Hematopoietic multipotent progenitor cell (in vitro differentiated cells): ENCODE measurements around the gene GFI1. TPM values are rescaled to one million over a fixed set of nuclear protein-coding genes. Genes with fewer than 3 reads are reported as not detected.

Source experiments
- DNase-seq, 3 donors: peaks; one replicate each; pipeline ENCODE4 v3.0.0-alpha.2; 2011 to 2015; ENCODE audit warnings: low read depth in 2 of 3, low spot score in 2 of 3
- total RNA-seq: library from RNA; depleted of rRNA; stranded (reverse); fragments of >200 nt; gene quantifications from one replicate; pipeline ENCODE4 v1.2.3, GENCODE V29; 2012

The GFI1 gene
- total RNA-seq, 1 donor, result 15.9 TPM

- no peak for DNase-seq
These were observed 2.1 kb upstream of the GFI1 start for GRCh38 chr1:92488832-92489231.

- no peak for DNase-seq
These were observed 1.7 kb upstream of the GFI1 start for GRCh38 chr1:92488416-92488815.

DNA sequence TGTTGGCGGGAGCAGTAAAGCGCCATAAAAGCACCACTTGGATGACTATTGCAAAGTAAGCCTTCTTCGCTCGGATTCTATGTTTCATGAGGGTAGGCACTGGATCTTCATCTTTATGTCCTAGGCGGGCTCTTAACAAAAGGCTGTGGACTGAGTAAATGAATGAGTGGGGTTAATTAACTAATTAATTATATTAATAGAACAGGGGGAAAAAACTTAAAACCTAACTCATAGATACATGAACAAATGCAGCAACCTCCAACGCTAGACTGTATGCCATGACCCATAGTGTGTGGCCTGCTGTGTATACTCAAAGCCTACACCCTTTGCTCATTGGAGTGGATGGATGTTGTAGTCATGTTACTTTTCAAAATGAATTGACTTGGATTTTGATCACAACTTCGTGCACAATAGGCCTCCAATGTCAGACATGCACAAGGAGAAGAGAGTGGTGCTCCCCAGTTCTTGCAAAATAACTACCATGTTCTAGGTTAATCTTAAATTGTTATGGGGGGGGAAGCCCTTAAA lies 417 bp upstream of the GFI1 start:
- no peak for DNase-seq

DNA sequence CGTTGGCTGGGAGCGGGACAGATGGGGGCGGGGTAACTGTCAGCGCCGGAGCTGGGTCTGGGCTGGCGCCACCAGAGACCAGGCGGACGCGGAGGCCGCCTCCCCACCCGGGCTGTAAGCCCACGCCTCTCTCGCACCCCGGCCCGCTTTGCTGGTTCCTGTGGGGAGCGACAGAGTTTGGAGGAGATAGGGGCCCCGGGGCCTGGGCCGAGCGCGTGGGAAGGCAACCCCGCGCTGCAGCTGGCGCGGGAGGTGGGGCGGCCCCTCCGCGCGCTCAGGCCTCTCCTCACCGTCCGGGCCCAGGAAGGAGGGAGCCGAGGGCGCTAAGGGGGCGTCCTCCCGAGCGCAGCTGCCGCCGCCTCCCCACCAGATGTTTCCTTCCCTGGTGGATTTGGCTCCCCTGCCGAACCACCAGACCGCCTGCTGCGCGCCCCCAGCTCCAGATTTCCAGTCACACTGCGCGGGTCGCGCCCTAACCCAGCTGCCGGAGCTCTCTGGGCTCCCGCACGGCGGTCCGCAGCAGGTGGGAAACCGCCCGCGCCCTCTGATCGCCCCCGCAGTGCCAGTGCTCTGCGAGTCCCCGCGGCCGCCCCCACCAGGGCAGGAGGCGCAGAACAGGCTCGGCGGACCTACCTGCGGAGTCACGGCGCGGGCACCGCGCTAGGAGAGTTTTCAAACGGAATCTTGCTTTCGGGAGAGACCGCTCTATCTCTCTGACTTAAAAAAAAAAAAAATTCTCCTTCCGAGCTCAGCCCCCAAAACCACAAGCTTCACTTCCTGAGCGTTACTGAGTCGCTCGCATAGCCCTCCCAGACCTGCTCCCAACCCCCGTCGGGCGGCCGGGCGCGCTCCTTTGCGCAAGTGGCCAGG lies 1.1 kb downstream of the GFI1 start:
- peak in 2 of 3 donors; percentile 79 to 83 for DNase-seq

DNA sequence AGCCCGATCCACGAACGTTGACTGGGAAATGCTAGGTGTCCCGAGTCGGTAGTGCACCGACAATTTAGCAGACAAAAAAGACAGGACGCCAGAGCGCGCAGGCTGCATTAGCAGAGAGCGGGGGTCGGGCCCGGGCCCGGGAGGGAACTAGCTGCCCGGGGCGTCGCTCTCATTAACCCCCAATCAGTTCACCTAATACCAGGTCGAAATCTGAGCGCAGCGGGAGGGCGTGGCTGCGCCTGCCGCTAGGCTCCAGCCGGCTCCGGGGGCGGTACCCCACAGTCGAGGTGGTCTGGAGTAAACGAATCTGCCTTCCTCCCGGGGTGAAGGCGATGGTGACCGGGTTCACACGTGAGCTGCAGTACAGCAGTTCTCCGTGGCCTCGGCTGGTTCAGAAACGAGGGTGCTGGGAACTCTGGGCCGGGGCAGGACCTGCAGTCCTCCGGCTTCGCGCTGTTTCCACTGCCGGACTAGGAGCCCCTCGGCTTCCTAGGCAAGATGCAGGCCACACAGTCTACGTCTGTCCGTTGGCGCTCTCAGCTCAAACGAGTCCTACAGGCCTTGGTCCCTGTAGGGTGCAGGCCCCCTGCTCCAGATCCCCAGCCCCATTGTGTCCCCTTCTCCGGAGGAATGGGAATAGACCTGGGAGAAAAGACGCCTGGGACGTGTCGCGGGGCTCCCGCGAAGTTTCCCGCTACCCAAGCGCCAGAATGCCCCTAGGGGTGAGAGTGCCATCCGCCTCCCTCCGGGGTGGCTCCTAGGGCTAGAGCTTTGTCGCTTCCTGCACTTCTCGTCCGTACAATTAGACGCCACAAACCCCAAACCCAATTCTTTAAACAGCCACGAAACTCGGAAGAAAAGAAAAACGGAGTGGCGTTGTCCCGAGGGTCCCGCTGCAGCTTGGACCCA lies 2.0 kb downstream of the GFI1 start:
- DNase-seq, result peak in 1 of 3 donors; percentile 55

DNA sequence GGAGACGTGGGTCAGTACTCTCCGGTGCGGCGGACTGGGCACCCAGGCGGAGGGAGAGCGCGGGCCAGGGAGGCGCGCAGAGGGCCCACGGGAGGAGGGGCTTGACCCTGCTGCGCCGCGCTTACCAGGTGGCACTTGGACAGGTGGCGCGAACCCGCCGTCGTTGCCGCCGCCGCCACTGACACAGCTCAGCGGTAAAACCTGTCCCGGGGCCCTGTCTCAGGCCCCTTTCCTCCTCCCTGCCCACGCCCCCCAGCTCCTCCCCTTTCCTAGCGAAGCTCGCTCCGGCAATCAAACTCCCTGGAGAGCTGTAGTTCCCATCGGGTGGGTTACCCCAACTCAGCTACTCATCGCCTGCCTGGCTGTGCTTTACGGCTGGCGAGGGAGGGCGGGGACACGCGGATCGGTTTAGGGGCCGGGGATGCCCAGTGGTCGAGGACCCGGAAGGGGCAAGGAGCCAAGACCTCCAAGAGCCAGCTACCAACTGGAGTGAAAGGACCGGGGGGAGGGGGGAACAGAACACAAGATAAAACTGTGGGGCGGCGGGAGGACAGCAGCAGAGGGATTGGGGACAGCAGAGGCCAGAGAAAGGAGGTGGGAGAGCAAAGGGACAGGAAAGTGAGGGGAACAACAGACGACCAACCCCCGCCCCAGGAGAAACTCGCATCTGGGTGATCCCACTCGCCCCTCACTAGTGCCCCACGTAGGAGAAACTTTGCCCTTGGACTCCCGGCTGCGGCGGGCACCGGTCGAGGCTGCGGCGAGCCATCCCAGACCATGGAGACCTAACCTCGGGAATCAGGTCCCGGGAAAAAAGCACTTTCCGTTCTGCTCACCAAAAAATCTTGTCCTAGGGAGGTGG lies 2.9 kb downstream of the GFI1 start:
- DNase-seq, result peak in 1 of 3 donors; percentile 46

- no peak for DNase-seq
These were observed 3.8 kb downstream of the GFI1 start for GRCh38 chr1:92482665-92483609.

DNA sequence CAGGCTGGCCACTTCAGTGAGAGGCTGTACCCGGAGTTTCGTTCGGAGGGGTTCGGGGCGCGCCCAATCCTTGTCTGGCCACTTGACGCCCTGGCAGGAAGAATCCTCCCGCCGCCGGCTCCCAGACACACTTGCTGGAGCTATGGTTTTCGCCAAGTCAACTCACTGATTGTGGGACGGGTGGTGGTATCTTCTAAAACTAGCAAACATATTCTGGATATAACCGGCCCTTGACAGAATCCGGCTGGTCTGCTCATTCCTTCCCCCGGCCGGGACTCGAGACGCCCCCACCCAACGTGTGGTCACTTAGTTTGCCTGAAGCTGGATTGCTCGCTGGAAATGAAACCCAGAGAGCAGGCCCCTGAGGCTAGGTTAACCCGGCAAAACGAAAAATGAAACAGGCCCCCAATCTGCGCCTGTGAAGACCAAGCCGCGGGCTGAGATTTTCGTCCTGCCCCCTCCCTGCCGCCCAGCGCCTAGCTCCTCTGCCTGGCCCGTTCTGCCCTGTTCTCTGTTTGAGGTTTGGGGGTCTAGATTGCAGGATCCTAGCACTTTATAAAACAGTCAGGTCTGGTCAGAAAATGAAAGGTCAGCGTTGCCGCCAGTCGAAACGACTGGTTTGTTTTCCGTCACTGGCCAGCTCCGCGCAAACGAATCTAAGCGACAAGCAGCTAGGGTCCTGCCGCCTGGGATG lies 4.6 kb downstream of the GFI1 start:
- no peak for DNase-seq

DNA sequence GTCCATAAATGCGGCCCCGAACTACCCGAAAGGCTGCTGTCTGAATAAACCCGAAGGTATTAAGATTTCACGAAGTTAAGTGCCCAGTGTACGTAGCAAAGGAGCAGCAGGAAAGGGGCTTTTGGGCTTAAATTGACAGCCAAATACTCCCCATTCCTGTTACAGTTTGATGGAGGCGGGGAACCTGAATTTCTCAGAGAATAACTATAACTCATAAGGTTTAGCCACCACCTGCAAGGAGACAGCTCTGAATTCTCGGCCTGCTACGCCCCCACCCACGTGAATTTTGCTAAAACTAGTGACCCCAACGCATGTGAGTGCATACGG lies 5.2 kb downstream of the GFI1 start:
- no peak for DNase-seq

DNA sequence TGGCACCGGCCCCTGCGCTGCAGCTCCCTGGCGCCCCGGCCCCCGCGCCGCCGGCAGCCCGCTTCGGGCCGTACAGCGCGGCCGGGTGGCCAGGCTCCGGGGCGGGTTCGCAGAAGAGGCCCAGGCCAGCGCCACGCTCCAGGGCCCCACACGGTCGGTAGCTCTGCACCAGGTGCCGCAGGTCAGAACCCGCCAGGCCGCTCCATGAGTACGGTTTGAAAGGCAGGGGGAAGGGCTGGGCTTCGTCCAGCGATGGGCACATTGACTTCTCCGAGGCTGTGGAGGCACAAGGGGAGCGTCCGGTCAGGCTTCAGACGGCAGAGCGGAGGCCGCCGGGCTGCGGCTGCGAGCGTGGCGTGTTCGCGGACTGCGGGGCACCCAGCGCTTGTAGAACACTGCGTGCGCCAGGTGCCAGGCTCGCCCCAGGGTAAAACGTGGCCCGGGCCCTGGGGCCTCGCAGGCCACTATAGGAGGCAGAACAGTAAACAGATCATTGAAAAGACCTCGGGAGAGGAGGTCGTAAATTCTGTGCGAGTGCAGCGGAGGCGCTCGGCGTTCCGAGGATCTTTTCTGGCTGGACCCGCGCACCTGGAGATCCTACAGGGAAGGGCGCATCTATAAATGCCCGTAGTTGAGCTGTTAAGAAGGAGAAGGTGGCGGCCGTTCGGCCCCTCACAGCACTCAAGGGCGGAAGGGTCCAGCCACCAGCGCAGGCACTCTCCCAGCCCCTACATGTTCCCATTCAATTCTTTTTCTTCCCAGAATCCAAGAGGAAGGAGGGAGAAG lies 5.7 kb downstream of the GFI1 start:
- DNase-seq, result no peak

DNA sequence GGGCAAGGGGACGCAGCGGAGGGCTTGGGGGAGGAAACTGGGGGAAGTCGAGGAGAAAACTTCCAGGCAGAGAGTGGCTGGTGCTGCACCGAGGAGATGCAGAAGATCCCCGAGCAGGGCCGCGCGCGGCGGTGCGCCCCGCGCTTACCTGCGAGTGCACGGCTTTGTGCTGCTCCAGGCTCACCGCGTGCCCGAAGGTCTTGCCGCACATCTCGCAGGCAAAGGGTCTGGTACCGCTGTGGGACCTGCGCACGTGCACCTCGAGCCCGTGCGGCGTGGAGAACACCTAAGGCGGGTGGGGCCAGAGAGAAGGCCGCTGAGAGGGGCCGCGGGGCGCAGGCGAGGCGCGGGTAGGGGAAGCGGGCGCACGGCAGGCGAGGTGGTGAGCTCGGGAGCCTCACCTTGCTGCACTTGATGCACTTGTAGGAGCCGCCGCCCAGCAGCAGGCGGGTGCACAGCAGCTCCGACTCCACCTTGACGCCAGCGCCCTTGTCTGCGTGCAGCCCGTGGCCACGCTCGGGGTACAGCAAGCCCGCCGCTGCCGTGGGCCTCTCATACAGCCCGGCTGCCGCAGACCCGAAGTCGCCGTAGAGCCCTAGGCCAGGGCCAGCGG lies 6.4 kb downstream of the GFI1 start:
- DNase-seq, result no peak

- DNase-seq, result no peak
These were observed 7.1 kb downstream of the GFI1 start for GRCh38 chr1:92479587-92479986.

- DNase-seq, result no peak
These were observed 8.3 kb downstream of the GFI1 start for GRCh38 chr1:92478393-92478792.

- peak in 2 of 3 donors; percentile 73 to 85 for DNase-seq
These were observed 10.6 kb downstream of the GFI1 start for GRCh38 chr1:92476071-92476631.

- no peak for DNase-seq
These were observed 11.7 kb downstream of the GFI1 start for GRCh38 chr1:92475029-92475428.

- DNase-seq, result no peak
These were observed 12.8 kb downstream of the GFI1 start for GRCh38 chr1:92473781-92474495.

DNA sequence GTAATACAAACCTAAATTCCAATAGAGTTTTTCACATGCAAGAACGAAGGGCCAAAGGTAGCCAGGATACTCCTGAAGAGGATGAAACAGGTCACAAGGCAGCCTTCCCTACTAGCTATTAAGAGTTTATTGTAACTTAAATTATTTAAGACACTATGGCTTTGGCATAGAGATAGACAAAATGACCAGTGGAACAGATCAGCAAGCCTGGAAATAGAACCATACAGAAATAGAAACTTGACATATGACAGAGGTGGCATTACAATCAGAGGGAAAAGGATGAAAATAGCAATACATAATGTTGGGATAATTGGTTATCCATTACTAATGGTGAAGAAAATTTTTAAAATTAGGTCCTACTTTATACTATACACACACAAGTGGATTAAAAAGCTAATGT lies 16.5 kb downstream of the GFI1 start:
- DNase-seq, result no peak
